Cerebellar cortex (tissue), 1 donor: ENCODE data around the gene COL4A6.
"Not testable (repeated sequence)": the region's sequence is repeated elsewhere in the genome, so short reads cannot be mapped to it uniquely, and the experiment has no call there.

Source experiments
- DNase-seq: peaks from one replicate; pipeline ENCODE4 v3.0.0-alpha.2; 2015; ENCODE audit warnings: low spot score

The COL4A6 gene

DNA sequence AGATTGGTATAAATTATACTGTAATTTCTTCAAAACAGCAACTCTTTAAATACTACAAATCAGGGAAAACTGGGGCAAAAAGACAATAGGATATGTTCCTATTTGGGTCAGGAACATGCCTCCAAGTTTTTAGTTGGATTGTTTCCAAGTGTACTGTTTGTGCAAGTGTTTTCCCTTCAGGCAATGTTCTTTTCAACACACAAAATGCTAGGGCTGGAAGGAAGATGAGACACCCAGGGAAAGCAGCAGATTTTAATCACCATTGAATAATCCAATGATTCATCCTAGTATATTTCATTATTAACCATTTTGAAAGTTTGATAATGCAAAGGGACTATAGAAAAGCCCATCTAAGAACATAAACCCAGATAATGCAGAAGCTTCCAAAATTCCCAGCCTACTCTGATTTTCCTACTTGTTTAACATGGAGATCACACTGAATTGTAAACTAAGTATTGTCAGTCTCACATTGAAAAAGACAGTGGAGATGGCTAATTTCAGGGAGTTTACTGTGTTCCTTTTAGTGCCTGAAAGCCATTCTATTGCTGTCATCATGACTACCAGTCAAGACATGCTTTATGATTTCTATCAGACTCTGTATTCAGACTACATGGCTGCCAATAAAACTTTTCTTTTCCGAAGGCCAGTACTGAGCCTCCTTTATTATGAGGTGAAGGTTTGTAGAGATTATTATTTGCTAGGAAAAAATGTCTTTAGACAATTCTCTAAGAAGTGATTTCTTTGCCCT lies 38.6 kb downstream of the COL4A6 start:
- DNase-seq, result peak; percentile 0

DNA sequence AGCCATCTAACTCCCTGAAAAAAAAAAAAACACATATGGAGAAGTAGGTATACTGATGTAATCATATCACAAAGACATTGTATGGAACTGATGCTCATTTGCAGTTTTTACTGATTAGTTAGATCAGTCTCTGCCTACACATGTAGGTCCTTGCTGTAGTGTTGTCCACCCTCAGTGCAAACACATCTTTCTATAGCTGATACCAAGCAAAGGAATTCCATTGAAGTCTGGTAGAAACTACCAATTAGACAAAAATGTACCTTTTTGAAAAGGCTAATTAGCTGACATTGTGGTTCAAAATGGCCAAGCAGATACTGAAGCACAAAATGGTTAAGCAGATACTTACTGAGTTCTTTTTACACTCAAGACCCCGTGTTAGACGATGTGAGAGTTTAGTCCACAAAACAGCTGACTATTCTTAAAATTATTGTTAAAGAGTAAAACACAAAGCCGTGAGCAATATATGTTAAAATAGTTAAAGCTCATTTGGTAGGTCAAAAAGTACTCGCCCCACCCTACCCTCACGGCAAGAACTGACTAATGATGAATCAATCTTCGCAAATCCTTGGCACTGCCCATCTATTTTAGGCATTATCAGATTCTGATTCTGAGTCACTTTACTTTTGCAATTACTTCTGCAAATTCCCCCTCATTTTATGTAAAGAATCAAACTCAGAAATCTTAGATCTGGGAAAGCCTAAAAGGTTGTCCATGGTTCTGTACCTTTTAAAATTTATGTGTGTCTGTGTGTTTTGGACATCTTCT lies 40.4 kb downstream of the COL4A6 start:
- no peak for DNase-seq

DNA sequence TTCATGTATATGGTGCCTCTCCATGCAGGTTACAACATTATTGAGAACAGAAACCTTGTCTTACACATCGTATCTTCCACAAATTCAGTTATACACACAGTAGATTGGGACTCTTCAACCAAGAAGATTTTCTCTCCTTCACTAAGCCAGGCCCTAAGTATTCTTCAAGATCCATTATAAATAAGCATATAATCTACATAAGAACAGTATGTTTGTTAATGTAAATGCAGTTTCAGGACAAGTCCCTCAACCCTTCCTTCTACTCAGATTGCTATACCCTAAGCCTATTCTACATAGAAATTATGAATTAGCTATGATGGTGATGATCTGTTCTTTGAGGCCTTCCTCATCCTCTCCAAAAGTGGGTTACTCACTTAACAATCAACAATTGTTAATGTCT lies 41.2 kb downstream of the COL4A6 start:
- no peak for DNase-seq

DNA sequence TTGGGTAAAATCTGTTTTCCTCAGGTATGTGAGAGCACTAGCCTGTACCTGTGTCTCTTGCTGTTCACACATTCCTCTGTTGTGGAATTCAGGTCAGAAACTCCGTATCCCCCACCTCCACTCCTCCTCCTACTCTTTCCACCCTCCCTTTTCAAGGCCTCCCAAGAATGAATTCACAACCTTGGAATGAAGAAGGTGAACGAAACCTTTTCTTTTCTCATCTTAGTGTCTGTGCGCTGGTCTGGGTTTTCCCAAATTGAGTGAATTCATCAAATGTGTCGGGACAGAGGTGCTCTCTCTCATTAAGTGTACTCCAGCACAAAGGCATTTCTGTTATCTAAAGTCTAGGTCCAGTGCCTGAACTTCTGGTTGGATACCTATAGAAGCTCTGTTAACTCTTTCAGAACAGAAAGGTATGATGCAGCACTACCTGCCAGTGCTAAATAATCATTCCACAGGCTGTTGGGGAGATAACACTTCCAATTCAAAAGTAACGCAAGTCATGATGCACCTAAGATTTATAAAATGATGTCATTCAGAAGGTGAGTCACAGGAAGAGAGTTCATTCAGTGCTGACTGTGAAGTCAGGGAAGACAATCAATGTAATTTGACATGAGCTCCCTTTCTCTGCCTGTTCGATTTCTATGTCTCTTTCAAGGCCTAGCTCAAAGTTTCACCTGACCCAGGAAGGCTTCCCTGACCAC lies 41.9 kb downstream of the COL4A6 start:
- DNase-seq, result no peak

DNA sequence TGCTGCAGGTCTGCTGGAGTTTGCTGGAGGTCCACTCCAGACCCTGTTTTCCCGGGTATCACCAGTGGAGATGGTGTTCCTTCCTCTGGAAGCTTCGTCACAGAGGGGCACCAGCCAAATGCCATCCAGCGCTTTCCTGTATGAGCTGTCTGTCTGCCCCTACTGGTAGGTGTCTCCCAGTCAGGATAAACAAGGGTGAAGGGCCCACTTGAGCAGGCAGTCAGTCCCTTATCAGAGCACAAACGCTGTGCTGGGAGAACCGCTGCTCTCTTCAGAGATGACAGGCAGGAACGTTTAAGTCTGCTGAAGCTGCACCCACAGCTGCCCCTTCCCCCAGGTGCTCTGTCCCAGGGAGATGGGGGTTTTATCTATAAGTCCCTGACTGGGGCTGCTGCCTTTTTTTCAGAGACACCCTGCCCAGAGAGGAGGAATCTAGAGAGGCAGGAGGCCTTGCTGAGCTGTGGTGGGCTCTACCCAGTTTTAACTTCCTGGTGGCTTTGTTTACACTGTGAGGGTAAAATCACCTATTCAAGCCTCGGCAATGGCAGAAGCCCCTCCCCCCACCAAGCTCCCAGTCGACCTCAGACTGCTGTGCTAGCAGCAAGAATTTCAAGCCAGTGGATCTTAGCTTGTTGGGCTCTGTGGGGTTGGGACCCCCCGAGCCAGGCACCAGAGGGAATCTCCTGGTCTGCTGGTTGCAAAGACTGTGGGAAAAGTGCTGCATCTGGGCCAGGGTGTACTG lies 47.1 kb downstream of the COL4A6 start:
- DNase-seq, result not testable (repeated sequence)

DNA sequence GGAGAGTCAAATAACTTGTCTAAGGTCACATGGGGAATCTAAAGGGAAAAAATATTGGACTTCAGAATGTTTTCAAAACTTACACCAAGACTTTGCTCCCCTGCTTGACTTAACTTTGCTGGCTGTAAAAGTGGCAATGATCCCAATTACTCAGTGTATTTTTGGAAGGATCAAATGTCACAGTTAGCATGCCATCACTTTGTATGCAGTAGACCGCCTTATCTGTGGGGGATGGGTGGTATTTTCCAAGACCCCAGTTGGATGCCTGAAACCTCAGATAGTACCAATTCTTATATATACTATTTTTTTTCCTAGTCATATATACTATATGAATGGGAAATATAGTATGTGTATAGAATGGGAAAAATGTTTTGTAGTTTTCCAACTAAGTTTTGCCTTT lies 53.4 kb downstream of the COL4A6 start:
- DNase-seq, result no peak

DNA sequence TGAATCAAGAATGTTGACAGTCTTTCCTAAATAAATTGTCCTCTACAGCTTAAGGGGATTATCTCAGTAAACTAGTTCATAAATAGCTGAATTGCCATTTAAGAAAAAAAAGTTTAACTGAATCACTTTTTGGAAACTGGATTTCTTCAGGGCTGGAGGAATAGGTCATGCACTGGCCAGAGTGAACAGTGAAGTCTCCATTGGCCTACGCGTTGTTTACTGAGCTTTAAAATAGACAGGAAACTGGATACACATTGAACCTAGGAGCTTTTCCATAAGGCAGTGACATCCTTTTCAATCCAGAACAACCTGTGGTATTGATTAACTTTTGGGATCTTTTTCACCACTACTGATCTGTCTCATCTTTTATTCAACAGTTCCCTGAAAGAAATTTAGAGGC lies 58.0 kb downstream of the COL4A6 start:
- no peak for DNase-seq

DNA sequence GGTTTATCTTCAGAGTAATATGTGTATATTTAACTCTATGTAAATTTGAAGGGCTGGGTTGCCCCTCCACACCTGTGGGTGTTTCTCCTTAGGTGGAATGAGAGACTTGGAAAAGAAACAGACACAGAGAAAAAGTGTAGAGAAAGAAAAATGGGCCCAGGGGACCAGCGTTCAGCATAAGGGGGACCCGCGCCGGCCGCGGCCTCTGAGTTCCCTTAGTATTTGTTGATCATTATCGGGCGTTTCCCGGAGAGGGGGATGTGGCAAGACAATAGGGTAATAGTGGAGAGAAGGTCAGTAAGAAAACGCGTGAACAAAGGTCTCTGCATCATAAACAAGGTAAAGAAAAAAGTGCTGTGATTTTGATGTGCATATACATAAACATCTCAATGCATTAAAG lies 61.4 kb downstream of the COL4A6 start:
- not testable (repeated sequence) for DNase-seq

DNA sequence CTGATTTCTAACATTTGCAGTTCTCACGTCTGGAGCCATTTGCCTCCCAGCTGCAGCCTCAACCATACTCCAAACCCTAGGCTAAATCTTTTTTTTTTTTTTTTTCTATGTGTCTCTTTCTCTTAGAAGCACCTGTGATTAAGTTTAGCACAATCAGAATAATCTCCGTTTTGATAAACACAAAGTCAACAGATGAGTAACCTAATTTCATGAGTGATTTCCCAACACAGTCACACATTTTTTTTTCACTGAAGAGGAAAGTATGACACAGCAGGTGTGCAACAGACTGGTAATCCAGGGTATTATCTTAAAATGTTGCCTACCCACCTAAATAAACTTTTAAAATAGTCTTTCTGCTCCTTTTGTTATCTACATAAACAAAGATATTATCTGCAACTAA lies 62.6 kb downstream of the COL4A6 start:
- DNase-seq, result not testable (repeated sequence)

DNA sequence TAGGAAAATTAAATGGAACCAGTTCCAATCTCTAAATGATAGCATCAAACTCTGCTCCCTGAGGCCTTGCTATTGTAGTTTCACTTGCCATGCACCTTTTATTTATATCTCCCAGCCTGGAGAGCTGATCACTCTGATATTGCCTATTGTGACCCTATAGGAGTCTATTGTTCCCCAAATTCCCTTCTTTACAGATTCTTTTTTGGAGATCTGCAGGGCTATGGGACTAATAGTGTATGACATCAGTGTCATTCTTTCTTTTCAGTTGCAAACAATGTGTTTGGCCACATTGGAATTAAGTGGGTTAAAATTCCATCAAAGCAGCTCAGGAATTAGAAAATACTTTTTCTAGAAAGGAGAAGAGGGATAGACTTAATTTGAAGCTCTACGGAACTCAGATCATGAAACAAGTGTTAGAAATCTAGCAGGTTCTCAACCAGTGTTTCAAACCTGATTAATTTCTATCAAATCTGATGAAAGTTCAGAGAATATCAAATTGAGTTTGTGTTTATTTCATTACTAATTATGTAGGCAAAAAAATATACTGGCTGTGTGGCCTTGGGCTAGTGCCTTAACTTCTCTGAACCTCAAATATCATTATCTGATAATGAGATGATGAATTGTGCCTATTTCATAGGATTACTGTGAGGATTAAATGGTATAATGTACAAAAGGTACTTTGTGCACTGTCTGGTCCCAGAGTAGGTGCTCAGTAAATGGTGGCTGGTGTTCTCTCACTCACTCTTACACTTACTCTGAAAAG lies 71.4 kb downstream of the COL4A6 start:
- DNase-seq, result no peak

DNA sequence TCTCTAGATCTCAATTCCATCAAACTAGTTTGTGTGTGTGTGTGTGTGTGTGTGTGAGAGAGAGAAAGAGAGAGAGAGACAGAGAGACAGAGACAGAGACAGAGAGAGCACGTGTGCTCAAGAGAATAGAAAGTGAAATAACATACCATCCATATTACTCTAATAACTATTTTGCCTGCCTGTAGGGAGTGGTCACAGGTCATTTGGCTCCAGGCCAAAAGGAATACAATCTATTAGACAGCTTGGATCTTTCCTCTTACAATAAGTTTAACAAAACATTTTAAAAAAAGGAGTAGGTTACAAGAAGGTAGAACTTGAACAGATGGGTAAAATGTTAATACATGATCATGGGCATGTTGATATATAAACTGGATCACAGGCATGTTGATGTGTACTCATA lies 76.2 kb downstream of the COL4A6 start:
- no peak for DNase-seq

DNA sequence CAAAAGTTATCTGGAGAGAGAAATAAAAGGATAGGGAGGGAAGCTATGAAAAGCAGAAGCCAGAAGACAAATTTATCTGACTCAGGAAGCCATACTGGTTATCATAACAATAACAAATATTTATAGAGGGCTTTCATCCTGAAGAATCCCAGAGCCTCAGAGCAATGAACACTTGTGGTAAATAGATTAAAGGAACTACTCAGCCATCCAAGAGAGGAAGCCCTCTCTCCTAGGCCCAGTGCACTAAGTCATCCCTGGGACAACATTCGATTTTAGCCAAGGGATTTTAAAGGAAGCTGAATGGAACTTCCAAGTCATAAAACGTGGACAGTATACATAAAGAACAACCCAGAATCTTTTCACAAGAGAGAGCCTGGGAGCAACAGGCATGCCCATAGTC lies 76.9 kb downstream of the COL4A6 start:
- DNase-seq, result no peak

DNA sequence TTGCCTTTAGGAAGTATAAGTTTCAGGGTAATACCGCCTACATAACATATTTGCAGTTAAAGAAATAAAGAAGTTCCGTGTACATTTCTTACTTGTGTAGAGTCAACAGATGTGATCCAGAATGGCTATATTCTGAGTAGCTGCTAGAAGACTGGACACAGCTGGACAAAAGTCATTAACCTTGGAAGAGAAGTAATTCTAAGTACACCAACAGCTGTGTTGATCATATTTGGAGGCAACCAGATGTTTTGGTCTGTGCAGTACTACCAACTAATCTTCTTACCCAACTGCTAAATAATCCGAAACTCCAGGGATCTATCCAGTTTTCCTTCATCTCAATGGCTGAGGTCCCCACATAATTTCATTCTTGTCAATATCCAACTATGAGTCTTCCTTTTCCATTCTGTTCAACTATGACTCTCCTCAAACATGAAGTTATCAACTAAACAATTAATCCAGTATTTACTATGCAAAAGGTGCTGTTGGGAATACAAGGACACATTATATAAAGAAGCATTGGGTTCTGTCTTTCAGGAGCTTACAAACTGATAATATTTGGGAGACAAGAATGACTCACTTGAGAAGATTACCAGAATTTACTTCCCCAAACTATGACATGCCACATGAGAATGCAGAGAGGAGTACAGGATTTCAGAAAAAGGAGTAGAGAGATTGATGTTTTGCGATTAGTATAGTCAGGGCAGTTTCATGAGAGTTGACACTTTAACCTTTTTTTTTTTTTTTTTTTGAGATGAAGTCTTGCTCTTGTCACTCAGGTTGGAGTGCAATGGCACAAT lies 78.2 kb downstream of the COL4A6 start:
- DNase-seq, result no peak

DNA sequence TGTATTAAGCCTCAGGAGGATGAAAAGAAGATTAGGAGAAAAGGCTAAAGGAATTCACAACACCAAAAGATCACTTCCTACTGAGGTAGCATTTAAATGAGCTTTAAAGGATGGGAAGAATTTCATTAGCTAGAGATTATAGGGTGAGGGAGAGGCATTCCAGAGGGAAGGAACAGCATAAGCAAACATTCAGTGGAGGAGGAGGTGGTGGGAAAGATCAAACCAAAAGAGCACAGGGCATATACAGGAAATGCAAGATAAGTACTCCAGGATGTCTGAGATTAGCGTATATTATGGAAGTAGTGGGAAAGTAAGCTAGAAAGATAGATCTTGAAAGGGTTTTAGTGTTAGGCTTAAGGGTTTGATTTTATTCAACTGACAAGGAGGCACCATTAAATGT lies 84.8 kb downstream of the COL4A6 start:
- no peak for DNase-seq

DNA sequence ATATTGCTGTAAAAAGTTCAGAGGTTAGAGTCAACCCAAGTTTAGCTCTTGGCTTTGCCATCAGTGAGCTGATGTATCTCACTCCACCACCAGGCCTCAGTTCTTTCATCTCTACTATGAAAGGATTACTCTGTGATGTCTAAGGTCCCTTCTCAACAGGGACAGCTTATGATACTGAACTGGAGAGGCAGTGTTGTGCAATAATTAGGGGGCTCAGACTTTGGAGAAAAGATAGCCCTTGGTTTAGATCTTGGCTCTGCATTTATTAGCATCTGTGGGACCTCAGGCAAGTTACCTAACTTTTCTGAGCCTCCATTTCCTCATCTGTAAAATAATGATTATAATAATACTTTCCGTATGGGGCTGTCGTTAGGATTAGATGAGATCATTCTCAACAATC lies 89.0 kb downstream of the COL4A6 start:
- no peak for DNase-seq

DNA sequence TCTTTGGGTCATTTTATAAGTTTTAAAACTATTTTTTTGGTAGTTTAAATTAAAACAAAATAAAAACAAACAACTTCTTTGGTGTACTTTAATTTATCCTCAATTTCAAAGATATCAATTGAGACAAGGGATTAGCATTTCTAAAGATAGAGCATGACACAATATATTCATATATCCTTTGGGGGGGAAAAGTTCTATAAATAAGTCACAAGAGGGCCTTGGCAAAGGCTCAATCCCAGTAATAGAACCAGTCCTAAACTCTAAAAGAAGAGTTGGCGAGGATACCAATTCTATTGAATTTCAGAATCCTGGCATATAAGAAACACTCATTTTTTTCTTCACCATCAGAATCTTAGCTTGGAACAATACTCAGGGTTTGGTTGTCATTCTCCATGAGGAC lies 89.7 kb downstream of the COL4A6 start:
- no peak for DNase-seq

DNA sequence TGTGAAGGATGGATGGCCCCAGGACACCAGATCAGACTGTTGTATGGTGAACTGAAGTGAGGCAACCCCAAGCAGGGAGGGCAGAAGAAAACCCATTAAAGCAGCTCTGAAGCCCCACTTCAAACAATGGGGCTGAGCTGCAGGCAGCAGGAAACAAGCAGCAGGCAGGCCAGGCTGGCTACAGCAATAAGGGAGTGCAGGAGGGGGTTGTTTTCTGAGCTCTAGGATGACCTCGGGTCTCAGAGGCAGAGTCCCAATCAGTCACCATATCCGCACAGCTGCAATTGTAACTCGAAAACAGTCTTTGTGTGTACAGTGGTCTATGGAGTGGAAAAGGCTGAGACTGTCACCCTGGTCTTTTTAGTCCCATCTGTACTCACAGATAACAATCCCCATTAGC lies 90.4 kb downstream of the COL4A6 start:
- DNase-seq, result no peak

DNA sequence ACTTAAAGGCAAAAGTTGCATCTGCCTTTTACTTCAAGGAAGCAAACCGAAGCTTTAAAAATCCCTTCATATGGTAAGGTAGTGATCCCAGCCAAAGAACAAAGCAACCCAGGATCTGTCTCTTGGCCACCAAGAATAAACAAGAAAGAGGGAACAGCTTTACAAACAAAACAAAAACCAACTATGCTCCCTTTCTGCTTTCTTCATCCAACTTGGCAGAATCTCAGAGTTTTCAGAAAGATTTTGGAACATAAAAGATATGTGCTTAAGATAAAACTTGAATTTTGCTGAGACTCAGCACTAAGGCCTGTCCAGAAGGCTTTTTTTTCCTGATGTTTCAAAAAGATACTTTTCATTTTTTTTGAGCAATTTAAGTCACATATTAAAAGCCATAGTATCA lies 94.0 kb downstream of the COL4A6 start:
- DNase-seq, result no peak

DNA sequence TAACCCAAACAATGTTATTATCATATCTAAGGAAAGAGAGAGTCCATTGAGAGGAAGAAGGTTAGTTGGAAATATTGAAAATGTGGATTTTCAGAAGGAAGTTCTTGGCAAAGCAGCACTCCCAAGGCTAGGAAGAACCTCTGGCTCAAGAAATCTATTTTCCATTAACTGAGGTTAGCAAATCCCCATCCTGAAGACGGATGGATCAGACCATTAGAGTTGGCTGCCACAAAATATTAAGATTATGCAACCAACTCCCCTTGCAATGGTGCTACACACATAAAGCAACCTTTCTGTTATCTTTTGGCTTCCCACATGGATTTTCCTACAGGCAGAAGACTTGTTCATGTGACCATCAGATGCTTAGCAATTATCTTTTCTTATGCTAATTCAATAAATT lies 96.3 kb downstream of the COL4A6 start:
- DNase-seq, result no peak

DNA sequence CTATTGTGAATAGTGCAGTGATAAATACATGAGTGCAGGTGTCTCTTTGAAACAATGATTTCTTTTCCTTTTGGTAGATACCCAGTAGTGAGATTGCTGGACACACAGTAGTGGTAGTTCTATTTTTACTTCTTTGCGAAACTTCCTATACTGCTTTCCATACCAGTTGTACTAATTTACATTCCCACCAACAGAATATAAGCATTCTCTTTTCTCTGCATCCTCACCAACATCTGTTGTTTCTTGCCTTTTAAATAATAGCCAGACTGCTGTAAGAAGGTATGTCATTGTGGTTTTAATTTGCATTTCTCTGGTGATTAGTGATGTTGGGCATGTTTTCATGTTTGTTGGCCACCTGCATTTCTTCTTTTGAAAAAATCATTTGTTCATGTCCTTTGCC lies 105.9 kb downstream of the COL4A6 start:
- no peak for DNase-seq
